IPS DF 4.7 (cell line): Measurements from ENCODE around the gene CACNA2D3.

Source experiments
- DNase-seq: peaks from one replicate; pipeline ENCODE4 v3.0.0-alpha.2; 2013; ENCODE audit warnings: low spot score; ENCODE audit errors: extremely low read depth

CACNA2D3 gene

GRCh38 chr3:54565956-54566355 lies 443.6 kb downstream of the CACNA2D3 start:
- no peak for DNase-seq

GRCh38 chr3:54567949-54568348 lies 445.6 kb downstream of the CACNA2D3 start:
- DNase-seq, result no peak

GRCh38 chr3:54570008-54570407 lies 447.7 kb downstream of the CACNA2D3 start:
- DNase-seq, result no peak

GRCh38 chr3:54572197-54572895 lies 450.0 kb downstream of the CACNA2D3 start:
- DNase-seq, result no peak

GRCh38 chr3:54573858-54574257 lies 451.5 kb downstream of the CACNA2D3 start:
- no peak for DNase-seq

GRCh38 chr3:54574906-54575617 lies 452.7 kb downstream of the CACNA2D3 start:
- no peak for DNase-seq

GRCh38 chr3:54575618-54575960 lies 453.2 kb downstream of the CACNA2D3 start:
- DNase-seq, result no peak

GRCh38 chr3:54577313-54577712 lies 455.0 kb downstream of the CACNA2D3 start:
- DNase-seq, result no peak

- DNase-seq, result no peak
These were observed 456.1 kb downstream of the CACNA2D3 start for GRCh38 chr3:54578417-54578816.

GRCh38 chr3:54580453-54580852 lies 458.1 kb downstream of the CACNA2D3 start:
- DNase-seq, result no peak

- no peak for DNase-seq
These were observed 460.1 kb downstream of the CACNA2D3 start for GRCh38 chr3:54582424-54582823.

- DNase-seq, result no peak
These were observed 468.8 kb downstream of the CACNA2D3 start for GRCh38 chr3:54591157-54591556.

- DNase-seq, result no peak
These were observed 471.3 kb downstream of the CACNA2D3 start for GRCh38 chr3:54593653-54594052.

GRCh38 chr3:54596087-54596486 lies 473.7 kb downstream of the CACNA2D3 start:
- no peak for DNase-seq

- DNase-seq, result no peak
These were observed 477.4 kb downstream of the CACNA2D3 start for GRCh38 chr3:54599716-54600115.

- DNase-seq, result no peak
These were observed 478.3 kb downstream of the CACNA2D3 start for GRCh38 chr3:54600441-54601204.

GRCh38 chr3:54604495-54604894 lies 482.1 kb downstream of the CACNA2D3 start:
- DNase-seq, result no peak

- DNase-seq, result no peak
These were observed 485.7 kb downstream of the CACNA2D3 start for GRCh38 chr3:54608041-54608440.

GRCh38 chr3:54619053-54619452 lies 496.7 kb downstream of the CACNA2D3 start:
- DNase-seq, result no peak

- no peak for DNase-seq
These were observed 497.2 kb downstream of the CACNA2D3 start for GRCh38 chr3:54619531-54619930.

GRCh38 chr3:54621184-54621583 lies 498.8 kb downstream of the CACNA2D3 start:
- no peak for DNase-seq

GRCh38 chr3:54622678-54623077 lies 500.3 kb downstream of the CACNA2D3 start:
- no peak for DNase-seq
